Stimulated activated CD8-positive, alpha-beta memory T cell treated with anti-CD3 and anti-CD28 coated beads, Interleukin-12 subunit alpha, Interleukin-12 subunit beta, amount 100 ng/mL, for 1 hour (primary cell): ENCODE measurements around the gene LGR6.

Experiments used
- DNase-seq: peaks from one replicate; pipeline ENCODE4 v3.0.0-alpha.2; 2020; ENCODE audit warnings: low read depth

LGR6 gene

DNA sequence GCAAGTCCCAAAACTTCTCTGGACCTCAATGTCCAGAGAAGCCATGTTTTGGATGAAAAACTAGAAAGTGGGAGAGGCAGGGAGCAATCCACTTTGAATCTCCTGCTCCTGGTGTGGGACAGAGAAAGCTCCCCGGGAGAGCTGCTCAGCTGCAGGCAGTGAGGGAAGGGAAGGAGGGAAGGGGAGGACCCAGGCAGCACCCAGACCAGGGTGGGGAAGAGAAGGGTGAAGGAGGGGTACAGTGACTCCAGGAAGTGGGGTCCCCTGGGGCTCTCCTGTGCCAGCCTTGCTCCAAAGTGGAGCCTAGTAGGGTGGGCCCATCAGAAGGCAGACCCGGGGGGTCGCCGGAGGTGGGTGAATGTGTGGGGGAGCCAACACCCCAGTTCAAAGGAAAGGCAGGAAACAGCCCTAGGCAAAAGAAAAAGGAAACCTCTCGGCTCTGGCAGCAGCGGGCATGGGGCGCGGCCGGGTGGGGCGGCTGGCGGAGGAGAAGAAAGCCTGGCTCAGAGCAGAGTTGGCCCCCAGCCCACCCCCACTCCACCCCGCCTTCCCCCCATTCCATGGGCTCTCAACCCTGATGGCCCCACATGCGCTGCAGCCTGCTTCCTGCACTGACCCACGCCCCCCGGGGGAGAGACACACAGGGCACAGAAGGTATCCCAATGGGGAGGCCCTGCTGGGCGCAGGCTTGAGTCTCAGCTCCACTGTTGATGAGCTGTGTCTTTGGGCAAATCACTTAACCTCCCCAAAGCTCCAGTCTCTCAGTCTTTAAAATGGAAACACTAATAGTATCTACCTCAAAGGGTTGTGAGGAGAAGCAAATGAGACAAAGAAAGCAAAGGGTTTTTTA lies 5.7 kb downstream of the LGR6 start:
- no peak for DNase-seq

- no peak for DNase-seq
Observed at GRCh38 chr1:202200112-202200548, 6.5 kb downstream of the LGR6 start.

DNA sequence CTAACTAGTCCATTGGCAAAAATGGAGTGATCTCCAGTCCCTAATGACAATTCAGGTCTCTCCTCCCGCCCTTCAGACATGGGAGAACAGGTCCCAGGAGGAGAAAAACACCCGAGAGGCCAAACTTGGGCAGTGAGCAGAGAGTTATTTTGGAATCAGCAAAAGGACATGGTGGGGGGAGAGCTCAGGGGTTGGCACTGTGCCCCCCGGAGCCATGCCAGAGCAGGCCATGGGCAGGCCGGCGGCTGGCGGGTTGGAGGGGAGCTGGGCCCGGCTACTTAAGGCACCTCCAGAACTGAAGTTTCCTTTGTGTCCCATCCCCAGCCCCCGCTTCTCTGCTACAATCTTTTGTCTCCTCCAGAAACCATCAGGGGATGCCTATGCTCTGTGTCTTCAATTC lies 7.1 kb downstream of the LGR6 start:
- no peak for DNase-seq

- DNase-seq = no peak
Observed at GRCh38 chr1:202201266-202201665, 7.7 kb downstream of the LGR6 start.

DNA sequence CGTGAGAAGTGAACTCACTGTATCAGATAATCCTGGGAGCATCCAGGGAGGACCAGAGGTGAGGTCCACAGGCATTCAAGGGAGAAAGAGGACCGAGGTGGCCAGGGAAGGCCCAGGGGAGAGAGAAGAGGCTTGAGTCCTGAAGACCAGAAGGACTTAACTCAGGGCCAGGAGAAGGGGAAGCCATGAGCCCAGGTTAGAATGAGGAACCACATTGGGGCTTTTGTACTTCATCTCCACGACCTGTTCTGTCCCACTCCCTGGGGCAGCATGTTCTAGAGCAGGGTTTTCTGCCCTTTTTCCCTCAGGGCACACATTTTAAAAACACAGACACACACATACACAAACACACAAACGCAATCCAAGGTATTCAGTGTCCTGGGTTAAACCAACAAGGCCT lies 8.4 kb downstream of the LGR6 start:
- DNase-seq = no peak

DNA sequence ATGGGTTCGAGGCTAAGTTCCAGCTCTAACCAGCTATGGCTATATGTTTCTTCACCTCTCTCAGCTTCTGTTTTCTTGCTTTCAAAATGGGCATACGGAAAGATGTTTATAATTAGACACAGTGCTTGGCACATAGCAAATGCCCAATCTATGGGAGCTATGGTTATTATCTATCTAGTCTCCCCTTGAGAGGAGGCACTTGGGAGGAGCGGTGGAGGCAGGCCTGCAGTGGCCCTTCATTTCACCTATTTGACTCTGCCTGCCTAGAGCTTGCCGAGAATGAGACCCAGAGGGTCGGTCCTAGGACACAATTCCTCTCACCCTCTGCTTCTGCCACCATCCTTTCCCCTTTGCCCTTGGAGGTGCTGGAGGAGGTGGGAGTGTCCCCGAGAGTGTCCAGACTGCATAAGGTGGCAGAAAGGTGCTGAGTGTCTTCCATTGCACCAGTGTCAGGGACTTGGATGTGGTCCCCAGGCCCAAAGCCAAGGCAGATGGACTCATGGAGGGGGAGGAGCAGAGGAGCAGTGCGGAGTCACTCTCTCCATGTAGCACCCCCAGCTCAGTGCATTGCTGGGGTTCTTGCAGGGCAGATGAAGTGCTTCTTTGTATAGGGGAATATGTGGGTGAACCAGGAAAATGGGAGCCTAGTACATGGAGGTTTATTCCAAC lies 9.0 kb downstream of the LGR6 start:
- DNase-seq = no peak

GRCh38 chr1:202203238-202204039 lies 9.8 kb downstream of the LGR6 start:
- no peak for DNase-seq

- DNase-seq = no peak
Observed at GRCh38 chr1:202204065-202204464, 10.5 kb downstream of the LGR6 start.

DNA sequence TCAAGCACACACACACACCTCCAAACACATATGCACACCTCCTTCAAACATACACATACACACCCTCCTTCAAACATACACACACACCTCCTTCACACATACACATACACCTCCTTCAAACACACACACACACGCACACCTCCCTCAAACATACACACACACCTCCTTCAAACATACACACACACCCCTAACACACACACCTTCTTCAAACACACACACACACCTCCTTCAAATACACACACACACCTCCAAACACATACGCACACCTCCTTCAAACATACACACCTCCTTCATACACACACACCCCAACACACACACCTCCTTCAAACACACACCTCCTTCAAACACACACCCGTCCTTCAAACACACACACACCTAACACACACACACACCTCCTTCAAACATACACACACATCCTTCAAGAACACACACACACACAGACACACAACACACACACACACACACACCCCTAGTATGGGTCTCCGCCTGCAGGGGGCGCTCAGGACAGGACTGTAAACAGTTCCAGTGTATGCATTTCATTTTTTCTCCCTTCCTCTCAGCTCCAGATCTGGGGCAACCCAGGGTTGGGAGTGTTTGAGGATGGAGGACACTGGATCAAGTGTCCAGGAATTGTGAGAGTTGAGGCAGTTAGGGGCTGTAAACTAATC lies 12.1 kb downstream of the LGR6 start:
- DNase-seq = no peak

- no peak for DNase-seq
Observed at GRCh38 chr1:202207292-202207691, 13.7 kb downstream of the LGR6 start.

- DNase-seq = no peak
Observed at GRCh38 chr1:202208351-202208857, 14.8 kb downstream of the LGR6 start.

DNA sequence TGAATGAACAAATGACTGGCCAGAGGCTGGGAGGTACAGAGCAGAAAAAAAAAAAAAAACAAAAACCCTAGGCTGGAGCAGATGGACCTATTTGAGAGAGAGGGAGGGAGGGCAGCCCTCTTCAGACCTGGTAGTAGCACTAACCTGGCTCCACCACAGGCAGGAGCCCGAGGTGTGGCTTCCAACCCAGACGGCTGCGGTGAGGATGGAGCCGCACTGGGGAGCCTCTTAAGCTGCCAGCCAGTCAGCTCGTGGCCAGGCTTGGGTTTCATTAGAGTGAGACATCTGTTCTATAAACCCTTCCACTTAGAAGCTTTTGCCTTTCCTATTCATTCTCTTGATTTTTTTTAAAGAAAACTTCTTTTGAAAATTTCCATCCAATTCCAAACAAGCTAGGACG lies 16.8 kb downstream of the LGR6 start:
- no peak for DNase-seq

DNA sequence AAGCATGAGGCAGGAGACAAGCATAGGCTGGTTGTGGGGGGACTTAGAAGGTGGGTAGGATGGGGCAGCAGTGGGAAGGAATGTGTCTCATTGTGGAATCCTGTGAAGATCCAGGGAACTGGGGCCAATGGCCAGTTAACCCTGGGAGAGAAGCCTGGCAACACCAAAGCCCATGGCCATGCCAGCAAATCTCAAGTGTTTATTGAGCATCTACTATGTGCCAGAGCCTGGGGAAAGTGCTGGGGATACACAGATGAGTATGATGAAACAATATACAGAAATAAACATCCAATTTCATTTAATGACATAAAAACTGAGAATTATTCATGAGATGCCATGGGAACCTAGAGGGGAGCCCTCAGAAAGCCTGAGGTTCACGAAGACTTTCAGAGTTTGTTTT lies 17.4 kb downstream of the LGR6 start:
- DNase-seq = no peak

DNA sequence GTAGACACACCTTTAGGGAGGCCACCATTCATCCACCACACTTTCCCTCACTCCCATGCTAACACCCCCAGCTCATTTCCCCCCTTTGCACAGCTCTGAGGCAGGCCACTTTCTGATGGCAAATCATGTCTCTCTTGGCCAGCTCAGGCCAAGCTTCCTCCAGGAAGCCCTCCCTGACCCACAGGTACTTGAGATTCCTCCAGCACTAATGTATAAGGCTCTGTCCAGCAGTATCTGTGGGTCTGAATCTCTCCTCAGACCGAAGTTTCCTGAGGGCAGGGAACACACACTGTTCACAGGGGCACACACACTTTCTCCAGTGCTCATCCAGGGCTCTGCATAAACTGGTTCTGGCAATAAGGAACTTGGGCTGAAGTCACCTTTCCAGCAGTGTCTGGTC lies 19.2 kb downstream of the LGR6 start:
- no peak for DNase-seq

- DNase-seq = no peak
Observed at GRCh38 chr1:202213361-202214088, 19.9 kb downstream of the LGR6 start.

DNA sequence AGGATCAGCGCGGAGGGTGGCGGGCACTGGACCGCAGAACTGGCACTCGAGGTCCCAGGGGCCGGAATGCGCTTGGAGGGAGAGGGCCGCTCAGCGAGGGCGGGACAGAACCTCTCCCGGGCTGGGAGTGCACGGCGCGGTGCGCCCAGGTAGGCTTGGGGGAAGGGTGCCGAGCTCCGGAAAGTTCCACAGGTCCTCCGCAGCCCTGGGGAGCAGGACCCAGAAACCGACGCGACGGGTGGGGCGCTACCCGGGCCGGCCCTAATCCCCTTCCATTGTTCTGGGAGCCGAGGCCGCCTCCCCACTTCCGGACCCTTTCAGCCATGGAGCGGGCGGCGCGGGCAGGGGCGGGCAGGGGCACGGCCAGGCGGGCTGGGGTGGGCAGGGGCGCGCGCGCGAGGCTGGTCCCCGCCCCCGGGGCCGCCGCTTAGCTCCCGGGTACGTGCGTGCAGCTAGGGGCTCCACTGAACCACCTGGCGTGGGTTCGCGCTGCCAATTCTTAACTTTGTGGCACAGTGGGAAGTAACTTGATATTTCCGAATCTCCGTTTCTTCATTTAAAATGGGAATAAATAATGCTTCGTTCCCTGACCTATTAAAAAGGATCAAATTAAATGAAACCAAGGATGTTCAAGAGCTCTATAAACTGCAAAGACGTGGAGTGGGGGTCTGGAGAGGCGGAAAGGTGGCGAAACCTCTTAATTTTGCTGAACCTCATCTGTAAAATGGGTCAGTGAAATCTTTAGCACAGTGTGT lies 20.7 kb downstream of the LGR6 start:
- DNase-seq = no peak

DNA sequence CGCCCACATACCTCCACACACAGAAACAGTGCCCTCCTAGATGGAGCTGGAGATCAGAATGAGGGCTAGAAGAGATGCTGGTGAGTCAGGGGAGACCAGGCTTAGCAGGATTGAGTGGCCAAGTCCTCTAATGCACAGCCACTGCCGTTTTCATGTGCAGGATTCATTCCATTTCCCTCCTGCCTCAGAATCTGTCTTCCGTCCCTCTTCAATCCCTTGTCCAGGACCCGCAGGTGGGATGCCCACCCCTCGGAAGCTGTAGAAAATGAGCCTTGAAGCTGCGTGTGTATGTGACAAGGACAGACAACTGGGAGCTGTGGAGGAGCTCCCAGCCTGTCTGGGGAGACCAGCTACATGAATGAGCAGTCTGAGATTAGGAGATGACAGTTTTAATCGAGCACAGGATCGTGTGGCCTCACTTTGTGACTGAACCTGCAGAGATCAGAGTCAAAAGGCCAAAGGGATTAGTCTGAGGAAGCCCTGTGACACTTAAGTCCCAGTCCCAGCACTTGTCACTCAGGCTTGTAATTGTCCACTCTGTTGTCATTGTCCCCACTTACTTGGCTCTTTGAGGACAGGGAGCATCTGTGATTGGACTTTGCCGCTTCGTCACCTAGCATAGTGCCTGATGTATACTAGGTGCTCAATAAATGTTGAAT lies 22.0 kb downstream of the LGR6 start:
- DNase-seq = no peak

DNA sequence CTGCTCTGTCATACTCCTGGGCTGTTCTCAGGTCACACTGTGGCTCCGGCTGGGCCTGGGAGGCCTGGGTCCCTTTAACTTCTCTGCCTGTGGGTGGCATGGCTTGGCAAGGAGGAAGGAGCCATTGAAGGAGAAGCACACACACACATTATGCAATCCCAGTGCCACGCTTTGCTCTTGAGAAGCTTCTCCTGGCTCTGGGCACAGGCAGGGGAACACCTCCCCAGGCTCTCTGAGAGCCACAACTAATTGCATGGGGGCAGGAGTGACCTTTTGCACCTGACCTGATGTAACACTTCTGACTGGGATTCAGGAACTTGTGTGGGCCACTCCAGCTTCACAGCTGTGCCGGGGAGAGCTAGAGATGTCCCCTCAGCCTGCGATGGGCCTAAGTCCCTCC lies 23.1 kb downstream of the LGR6 start:
- DNase-seq = no peak

DNA sequence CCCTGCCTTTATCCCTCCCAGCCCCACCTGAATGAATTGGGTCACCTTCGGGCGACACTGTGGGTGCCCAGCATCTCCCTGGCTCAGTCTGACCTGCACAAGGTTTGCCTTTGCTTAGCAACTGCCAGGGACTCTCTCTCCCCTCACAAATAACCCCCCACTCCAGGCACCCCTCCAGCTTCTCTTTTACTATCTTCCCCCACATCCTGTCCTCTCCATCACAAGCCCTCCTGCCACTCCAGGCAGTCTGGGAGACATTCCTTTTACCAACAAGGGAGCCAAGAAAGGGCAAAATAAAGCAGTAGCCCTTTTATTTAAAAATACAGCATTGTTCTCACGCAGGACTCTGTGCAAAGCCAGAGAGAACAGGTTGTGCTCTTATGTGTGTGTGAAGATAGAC lies 23.9 kb downstream of the LGR6 start:
- no peak for DNase-seq

GRCh38 chr1:202217951-202218350 lies 24.4 kb downstream of the LGR6 start:
- DNase-seq = no peak
